ENCODE results near the gene LONRF2. TPM values are rescaled to one million over a fixed set of nuclear protein-coding genes. Genes with fewer than 3 reads are reported as not detected.

The LONRF2 gene
- total RNA-seq, 1 experiment from 2014 or later = 2.7 TPM

GRCh38 chr2:100270381-100271146, 51.7 kb downstream of the LONRF2 start:
- H3K36me3 Mint-ChIP-seq (ENCODE audit: insufficient read depth in 1 of 3, low read depth in 3 of 3) = peaks cover 3 to 9% (median 4%) of the 10 kb centered on the region in 3 experiments; a peak in 5 of 7 replicates
- Histone ChIP-seq H2AK5ac (ENCODE audit: insufficient read length, low read length) (no peak overlapping the region), H3K9ac (ENCODE audit: extremely low read depth, insufficient read length, low read length) (no peak overlapping the region), H3K79me1 (ENCODE audit: insufficient read depth, low read depth, low read length, poor library complexity, severe bottlenecking) (no peaks in the 10 kb centered on the region), H2BK12ac (ENCODE audit: insufficient read length, low read depth, low read length) (no peak overlapping the region), H2BK20ac (ENCODE audit: low read depth, low read length, poor library complexity, severe bottlenecking) (no peak overlapping the region), H3K79me2 (ENCODE audit: insufficient read depth, low read length) (no peaks in the 10 kb centered on the region), H3K4me1 (ENCODE audit: insufficient read depth, low read length) (no peaks in the 10 kb centered on the region), H3T11ph (ENCODE audit: low read length) (no peak overlapping the region), H2BK15ac (ENCODE audit: low read depth, low read length) (no peak overlapping the region), H4K91ac (ENCODE audit: insufficient read length, low read depth, low read length) (no peak overlapping the region), H3K14ac (ENCODE audit: insufficient read depth, low read length) (no peak overlapping the region), H4K5ac (ENCODE audit: insufficient read length, low read depth, low read length) (no peak overlapping the region), H2AFZ (ENCODE audit: low read length) (no peak overlapping the region), H3K27me3 (ENCODE audit: insufficient read depth, low read length) (no peaks in the 10 kb centered on the region), H3K4ac (ENCODE audit: low read depth, low read length) (no peak overlapping the region), H3K4me2 (ENCODE audit: insufficient read depth, insufficient read length, low read length) (no peak overlapping the region), H3K9me3 (ENCODE audit: control insufficient read depth, low read depth, low read length) (no peaks in the 10 kb centered on the region), H4K8ac (replicated peaks; ENCODE audit: insufficient read length, low read depth, low read length) (no peak overlapping the region), H3K23ac (ENCODE audit: insufficient read length, low read depth, low read length) (no peak overlapping the region), H2BK120ac (ENCODE audit: low read depth, low read length, poor library complexity, severe bottlenecking) (no peak overlapping the region), H3K23me2 (ENCODE audit: insufficient read length, low read depth, low read length, poor library complexity, severe bottlenecking) (no peaks in the 10 kb centered on the region), H3K18ac (ENCODE audit: insufficient read length, low read depth, low read length) (no peak overlapping the region), H4K20me1 (ENCODE audit: control insufficient read depth, insufficient read depth, insufficient read length) (no peaks in the 10 kb centered on the region), H2BK5ac (ENCODE audit: insufficient read length, low read length) (no peak overlapping the region), H3K27ac (ENCODE audit: insufficient read length, low read depth, low read length) (no peak overlapping the region), H3K56ac (ENCODE audit: insufficient read length, low read depth, low read length) (no peak overlapping the region)
- WGBS (ENCODE audit: extremely low coverage, insufficient read length, low lambda C conversion rate) = no CpG with 5 or more reads among the region's 9 CpGs
- TF ChIP-seq CTCF (conservative IDR thresholded peaks at IDR 0.05) = no peak
- no peaks in the 10 kb centered on the region; the same call in 1 of the 2 replicates for H3K27me3 Mint-ChIP-seq (ENCODE audit: low read depth)
- H3K9me3 Mint-ChIP-seq = peaks cover 9 to 11% of the 10 kb centered on the region in 2 experiments; a peak in 4 of 5 replicates
- H3K4me1 Mint-ChIP-seq = peaks cover 0 to 3% of the 10 kb centered on the region in 2 experiments; a peak in 2 of 4 replicates
- no peak overlapping the region for H3K4me3 Mint-ChIP-seq
- DNase-seq = no peak
- H3K27ac Mint-ChIP-seq = no peak overlapping the region

Measured in H9 (cell line).